GM19372 (cell line): ENCODE data around the gene RBM20.
"Not testable (repeated sequence)": the region's sequence is repeated elsewhere in the genome, so short reads cannot be mapped to it uniquely, and the experiment has no call there.

Experiments used
- ATAC-seq: cut with Tn5 transposase; IDR thresholded peaks from one replicate; pipeline ENCODE4 v1.9.1; 2021; ENCODE audit warnings: mild to moderate bottlenecking, low read depth, moderate library complexity; ENCODE audit not compliant: unreplicated experiment

The RBM20 gene

GRCh38 chr10:110756876-110757275 lies 112.7 kb downstream of the RBM20 start:
- no peak for ATAC-seq

DNA sequence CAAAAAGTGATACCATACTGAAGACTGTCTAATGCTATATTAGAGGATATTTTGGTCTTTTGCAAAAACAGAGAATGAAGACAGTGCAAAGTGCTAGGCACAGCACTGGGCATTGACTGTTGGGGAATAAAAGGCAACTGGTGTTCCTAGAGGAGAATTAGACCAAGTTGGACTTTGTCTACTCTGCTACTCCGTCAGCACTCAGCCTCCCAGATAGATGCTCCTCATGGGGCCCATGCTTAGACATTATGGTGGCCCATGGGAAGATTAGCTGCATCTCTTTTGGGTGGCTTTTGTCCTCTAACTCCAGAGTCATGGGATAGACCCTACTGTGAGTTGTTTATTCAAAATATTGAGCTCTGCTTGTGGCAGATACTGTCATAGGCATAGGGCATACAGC lies 113.5 kb downstream of the RBM20 start:
- no peak for ATAC-seq

DNA sequence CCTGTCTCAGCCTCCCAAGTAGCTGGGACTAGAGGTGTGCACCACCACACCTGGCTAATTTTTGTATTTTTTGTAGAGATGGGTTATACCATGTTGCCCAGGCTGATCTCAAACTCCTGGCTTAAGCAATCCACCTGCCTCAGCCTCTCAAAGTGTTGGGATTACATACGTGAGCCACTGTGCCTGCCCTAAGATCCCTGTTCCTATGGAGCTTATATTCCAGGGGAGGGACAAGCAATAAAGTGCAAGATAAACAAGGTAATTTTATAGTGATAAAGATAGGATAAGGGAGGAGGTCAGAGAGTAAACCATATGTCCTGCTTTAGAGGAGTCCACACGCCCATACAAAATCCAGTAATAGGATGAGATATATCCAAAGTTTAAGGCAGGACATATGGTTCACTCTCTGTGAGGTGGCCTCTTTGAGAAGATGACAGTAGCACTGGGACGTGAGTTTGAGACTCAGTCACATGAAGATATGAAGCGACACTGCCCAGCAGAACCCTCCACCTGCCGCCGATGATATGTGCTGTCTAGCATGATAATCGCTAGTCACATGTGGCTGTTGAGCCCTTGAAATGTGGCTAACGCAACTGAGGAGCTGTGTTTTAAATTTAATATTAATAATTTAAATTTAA lies 114.1 kb downstream of the RBM20 start:
- ATAC-seq: no peak

DNA sequence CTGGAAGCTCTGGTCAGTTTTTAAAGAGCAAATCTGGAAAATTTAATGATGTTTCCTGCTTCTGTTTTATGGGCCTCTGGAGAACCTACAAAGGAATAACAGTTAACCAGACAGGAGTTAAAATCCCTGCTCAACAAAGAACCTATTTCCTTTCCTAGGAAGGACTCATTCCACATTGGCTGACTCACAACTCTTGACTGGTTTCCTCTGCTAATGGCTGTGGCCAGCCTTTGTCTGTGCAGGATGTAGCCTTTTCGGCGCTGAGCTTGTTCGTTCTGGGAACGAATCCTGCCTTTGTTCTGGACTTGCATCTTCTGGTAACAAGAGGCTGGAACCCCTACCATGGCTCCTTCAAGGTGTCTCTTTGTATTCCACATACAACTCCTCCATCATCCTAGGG lies 114.8 kb downstream of the RBM20 start:
- ATAC-seq: no peak

- ATAC-seq: no peak
Observed at GRCh38 chr10:110759523-110759922, 115.4 kb downstream of the RBM20 start.

DNA sequence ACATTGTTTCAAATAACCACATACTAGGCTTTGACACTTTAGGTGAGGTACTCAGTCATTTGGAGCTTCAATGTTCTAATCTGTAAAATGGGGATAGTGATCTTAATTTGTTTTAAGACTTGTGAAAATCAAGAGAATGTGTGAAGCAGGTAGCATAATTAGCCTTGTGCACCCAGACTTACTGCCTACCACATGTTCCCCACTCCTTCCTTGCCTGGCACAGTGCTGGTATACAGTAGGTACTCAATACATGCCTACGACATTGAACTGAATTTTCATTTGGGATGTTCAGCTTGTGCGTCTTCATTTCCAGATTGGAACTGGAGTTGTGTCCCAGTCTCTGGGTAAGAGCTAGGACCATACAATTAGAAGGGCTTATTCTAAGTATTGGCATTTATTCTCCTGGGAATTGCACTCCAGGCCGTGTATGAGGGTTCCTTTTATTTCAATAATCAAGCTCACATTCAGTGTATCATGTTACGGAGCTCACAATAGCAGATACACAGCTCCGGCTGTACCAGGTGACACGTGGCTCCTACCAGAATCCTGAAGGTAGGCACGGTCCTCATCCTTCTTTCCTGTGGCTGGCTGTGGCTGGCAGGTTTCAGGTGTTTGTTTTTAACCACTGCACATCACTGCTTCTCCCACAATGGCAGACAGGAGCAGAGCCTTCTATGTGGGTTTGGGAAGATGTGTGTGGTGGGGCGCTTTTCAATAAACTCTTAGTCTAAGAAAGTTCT lies 118.1 kb downstream of the RBM20 start:
- no peak for ATAC-seq

GRCh38 chr10:110762849-110763211 lies 118.7 kb downstream of the RBM20 start:
- no peak for ATAC-seq

GRCh38 chr10:110764378-110764777 lies 120.2 kb downstream of the RBM20 start:
- no peak for ATAC-seq

DNA sequence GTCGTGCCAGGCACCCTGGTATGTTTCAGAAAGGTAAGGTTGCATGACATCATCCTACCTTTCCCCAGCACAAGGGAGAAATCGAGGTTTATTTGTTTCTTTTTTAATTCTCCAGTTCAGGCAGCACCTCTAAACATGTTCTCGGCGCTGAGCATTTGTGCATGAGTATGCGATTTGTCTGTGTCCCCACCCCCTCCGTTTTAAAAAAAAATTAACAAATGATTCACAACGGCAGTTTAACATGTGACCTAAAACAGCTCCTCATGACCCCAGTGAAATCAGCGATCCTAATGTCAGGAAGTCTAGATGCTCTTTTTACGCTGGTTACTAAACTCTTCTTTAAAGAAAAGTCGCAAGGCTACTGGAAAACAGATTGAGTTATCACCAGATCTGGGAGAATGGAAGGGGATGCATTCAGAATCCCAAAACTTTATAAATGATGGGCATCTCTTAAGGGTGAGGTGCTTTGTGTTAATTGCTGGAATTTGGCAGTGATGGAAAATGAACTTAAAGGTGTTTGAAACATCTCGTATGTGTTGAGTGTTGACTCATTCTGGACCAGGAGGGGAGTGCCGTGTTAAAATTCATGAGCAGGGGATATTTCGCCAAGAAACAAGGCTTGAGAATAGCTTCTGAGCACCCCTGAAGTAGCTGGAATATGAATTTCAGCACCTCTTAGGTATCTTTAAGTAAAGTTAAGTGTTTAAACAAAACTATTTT lies 120.8 kb downstream of the RBM20 start:
- ATAC-seq: no peak

DNA sequence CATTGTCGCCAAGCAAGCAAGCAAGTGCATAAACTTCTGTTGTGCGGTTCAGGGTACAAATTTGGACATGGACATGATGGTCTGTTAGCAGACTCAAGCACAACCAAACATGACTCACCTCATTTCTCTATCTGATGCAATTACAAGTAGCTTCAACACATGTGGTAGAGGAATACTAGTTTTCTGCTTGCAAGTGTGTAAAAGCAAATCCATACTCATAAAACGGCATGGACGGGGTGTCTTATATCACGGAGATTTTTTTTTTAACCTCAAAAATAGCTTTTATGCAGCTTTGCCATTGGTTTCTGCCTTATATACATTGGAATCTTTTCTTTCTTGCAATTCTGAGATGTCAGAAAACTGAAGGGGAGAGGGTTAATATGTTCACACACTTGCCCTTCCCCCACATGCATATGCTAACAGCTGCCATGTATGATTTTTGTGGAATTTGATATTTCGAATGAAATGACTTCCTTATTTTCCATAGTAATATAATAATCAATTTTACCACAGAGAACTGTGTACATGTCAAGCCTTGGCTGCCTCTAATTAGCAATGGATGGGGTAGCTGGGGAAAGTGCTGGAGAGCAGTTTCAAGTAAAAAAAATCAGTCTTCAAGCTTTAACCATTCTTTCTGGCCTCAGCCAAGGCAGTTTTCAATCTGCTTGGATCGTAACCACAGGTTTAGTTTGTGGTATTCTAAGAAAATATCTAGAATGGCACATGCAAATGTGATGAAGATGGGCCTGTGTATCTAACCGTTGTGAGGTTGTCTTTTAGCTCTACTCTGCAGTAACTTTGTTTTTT lies 121.6 kb downstream of the RBM20 start:
- no peak for ATAC-seq

GRCh38 chr10:110767601-110768000 lies 123.5 kb downstream of the RBM20 start:
- ATAC-seq: not testable (repeated sequence)

DNA sequence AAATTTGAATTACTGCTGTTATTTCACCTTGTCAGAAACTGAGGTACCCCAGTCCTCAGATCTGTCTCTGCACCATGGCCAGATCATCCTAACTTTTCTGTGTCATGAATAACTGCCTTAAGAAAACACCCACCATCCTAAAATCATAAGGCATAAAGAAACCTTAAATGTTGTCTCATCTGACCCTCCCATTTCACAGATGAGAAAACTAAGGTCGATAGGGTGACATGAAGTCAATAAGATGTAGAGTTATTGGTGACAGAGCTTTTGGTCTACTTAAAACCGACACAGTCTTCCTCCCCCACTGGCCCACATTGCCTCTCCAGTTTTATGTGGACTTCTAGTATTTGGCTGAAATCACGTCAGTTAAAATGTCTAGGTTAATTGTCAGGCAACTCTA lies 126.1 kb downstream of the RBM20 start:
- ATAC-seq: no peak

- no peak for ATAC-seq
Observed at GRCh38 chr10:110771486-110771885, 127.3 kb downstream of the RBM20 start.

DNA sequence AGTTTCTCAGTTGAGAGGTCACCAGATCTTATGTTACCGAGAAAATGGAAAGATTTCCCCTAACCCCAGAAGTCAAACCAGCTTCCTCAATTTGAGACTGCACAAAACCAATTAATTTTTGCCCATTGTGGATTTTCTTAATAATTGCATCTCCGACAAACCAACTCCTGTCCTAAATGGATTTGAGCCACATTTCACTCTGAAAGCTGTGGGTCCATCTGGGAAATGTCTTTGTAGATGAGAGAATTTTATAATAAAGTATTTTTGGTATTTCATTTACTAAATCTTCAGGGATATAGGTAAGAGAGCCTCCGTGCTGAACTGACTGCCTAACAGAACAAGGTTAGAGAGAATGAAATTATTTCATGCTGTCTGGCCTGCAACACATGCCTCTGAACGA lies 127.9 kb downstream of the RBM20 start:
- ATAC-seq: no peak

DNA sequence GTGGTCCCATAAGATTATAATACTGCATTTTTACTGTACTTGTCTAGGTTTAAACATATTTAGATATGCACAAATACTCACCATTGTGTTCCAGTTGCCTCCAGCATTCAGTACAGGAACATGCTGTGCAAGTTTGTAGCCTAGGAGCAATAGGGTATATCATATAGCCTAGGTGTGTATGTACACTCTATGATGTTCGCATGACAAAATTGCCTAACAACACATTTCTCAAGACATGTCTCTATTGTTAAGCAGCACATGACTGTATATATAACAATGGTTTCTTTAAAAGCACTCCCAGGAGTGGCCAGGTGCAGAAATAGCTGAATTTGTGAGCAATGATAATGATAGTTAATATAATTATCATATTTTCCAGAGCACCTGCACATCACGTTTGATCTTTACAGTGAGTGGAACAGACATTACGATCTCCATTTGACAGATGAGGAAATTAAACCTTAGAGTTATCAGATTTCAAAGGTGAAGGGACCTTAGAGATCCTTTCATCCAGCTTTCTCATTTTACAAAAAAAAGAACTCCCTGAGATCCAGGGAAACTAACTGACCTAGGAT lies 128.4 kb downstream of the RBM20 start:
- ATAC-seq: no peak

DNA sequence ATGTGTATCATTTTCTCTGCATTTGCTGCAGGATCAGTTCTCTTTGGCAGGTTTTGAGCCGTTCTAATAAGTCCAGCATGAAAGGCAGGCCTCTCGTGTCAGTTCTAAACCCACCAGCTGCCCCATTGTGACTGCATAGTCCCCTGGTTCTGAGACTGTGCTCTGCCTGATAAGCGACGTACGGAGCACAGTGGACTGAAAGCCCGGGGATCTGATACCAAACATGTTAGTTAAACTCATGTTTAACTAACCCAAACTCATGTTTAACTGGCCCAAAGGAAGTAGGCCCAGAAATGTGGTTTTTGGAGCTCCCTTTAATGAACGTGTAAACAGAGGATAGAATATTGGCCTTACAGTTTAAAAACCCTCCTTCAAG lies 129.5 kb downstream of the RBM20 start:
- ATAC-seq: no peak

- peak; percentile 93 for ATAC-seq
Observed at GRCh38 chr10:110774069-110775019, 130.2 kb downstream of the RBM20 start.

DNA sequence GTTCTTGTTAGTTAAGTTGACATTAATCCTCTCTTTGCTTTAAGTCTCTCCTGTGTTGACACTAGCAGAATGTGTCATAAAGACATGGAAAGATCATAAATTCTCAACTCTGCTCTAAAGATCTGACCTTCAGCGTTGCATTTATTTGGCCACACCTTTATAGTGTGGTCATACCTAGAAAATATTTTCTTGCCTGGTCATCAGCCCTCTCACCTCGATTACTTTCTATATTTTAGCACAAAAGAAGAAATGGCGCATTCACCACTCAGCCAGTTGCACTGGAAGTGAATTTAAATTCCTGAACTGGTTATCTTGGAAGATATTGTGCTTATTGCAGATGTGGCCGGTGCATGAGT lies 130.9 kb downstream of the RBM20 start:
- ATAC-seq: no peak

DNA sequence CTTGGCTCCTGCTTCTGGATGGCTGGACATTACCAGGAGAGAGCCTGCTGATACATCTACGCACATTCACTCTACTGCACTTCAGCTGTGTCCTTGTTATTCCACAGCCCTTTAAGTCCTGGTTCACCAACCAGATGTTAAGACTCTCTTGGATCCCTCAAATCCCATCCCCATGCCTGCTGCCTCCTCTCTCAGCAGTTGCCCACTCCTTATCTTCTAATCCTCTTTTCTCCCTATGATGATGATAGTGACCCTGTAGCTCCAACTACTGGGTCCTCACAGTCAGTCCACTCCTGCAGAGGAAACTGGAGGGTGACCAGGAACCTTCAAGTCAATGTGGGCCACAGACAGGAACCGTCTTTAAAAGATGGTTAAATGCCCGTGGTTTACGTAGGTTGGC lies 131.3 kb downstream of the RBM20 start:
- ATAC-seq: no peak

DNA sequence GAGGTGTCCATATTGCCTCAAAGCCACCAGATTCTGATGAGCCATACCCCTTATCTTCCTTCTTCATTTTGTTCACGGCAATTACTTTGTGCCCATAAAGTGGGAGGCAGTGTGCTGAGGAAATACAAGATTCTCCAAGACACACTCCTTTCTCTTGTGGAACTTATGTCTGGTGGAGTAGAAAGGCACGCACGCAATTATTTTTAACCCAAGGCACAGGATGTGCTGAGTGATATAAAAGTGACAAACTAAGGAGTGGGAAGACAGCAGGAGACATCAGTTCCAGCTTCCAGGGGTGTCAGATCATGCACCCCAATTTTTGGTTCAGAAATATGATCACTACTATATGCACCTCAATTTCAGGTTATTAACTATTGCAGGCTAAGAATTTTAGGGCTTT lies 132.9 kb downstream of the RBM20 start:
- ATAC-seq: no peak
